ENCODE data around the gene SMAD3. TPM values are rescaled to one million over a fixed set of nuclear protein-coding genes. Genes with fewer than 3 reads are reported as not detected.

Gene SMAD3
- total and polyA plus RNA-seq, 2 of the 8 experiments (the other 6 are each of a cell fraction or from before 2014, with no cell fraction given) = 10.1 to 12.4 TPM

- peaks cover 2 to 9% (median 6%) of the 10 kb centered on the region in 4 experiments; a peak in 6 of 7 replicates for H3K4me1 ChIP-seq (replicated peaks in 1 of 4; ENCODE audit: control insufficient read depth in 3 of 4, insufficient read depth in 4 of 4, low read length in 3 of 4)
- no peaks in the 10 kb centered on the region for H3K79me2 ChIP-seq (ENCODE audit: control insufficient read depth in 1 of 2, insufficient read depth in 2 of 2, low read length in 2 of 2)
- H2BK20ac ChIP-seq (ENCODE audit: low read length) = peak overlapping the region; percentile 66; the same call in 1 of the 2 replicates
- no peak overlapping the region for H3K56ac ChIP-seq (replicated peaks; ENCODE audit: insufficient read length, low read depth, low read length)
- TF ChIP-seq FOSL1 (IDR thresholded peaks at IDR 0.05; ENCODE audit: insufficient read depth, low read depth, low read length) (no peak), TAF7 (optimal IDR thresholded peaks at IDR 0.05; ENCODE audit: borderline replicate concordance, low read depth, low read length) (no peak), EZH2 (IDR thresholded peaks at IDR 0.05; ENCODE audit: low read depth, low read length, severe bottlenecking) (no peak), RXRA (IDR thresholded peaks at IDR 0.05; ENCODE audit: insufficient read depth, low read depth, low read length) (no peak), SRF (IDR thresholded peaks at IDR 0.05; ENCODE audit: low read depth, low read length) (no peak), TAF1 (IDR thresholded peaks at IDR 0.05; ENCODE audit: low read depth, low read length) (no peak), CBX5 (IDR thresholded peaks at IDR 0.05; ENCODE audit: low read depth, low read length) (no peak), USF2 (IDR thresholded peaks at IDR 0.05; ENCODE audit: low read length) (no peak), GTF2F1 (IDR thresholded peaks at IDR 0.05; ENCODE audit: borderline replicate concordance, low read depth, low read length) (no peak), PHF8 (conservative IDR thresholded peaks at IDR 0.05; ENCODE audit: low read depth, low read length) (no peak), HDAC2 (IDR thresholded peaks at IDR 0.05; ENCODE audit: borderline replicate concordance in 1 of 2, low read depth in 2 of 2, low read length in 2 of 2) (no peak), YY1 (IDR thresholded peaks at IDR 0.05; ENCODE audit: low read depth, low read length) (no peak)
- H4K5ac ChIP-seq (ENCODE audit: insufficient read length, low read depth, low read length) = no peak overlapping the region
- no peaks in the 10 kb centered on the region for H3K9me3 ChIP-seq (ENCODE audit: insufficient read depth in 2 of 2, low read depth in 1 of 2, low read length in 1 of 2)
- ChIA-PET CTCF (ENCODE audit: partially characterized antibody) (interaction anchor here (0.6 to 1.9 kb wide), 4 partner anchors 22 to 116 kb away, joined by 3 to 4 read pairs (median 4); no protein-coding TSS in a partner anchor), POLR2A (ENCODE audit: partially characterized antibody) (interaction anchor here (1.2 to 4.1 kb wide), 4 partner anchors 7 to 46 kb away, joined by 3 to 18 read pairs (median 8); no protein-coding TSS in a partner anchor)
- 0 out of 2 replicates have a peak overlapping the region, but pooled peaks have one; percentile 75 for H2AK5ac ChIP-seq (ENCODE audit: low read depth, low read length)
- no peak overlapping the region for H3K14ac ChIP-seq (ENCODE audit: insufficient read length)
- FAIRE-seq (no peak), DNase-seq (ENCODE audit: low read depth in 1 of 2, low spot score in 2 of 2) (no peak)
- H3K27ac ChIP-seq (ENCODE audit: low read depth, low read length) = no peak overlapping the region
- no peaks in the 10 kb centered on the region for H3K79me1 ChIP-seq (ENCODE audit: low read depth, low read length)
- H3K9ac ChIP-seq (replicated peaks in 1 of 4; ENCODE audit: extremely low read depth in 1 of 4, low read depth in 3 of 4, low read length in 3 of 4) = no peak overlapping the region
- no peak overlapping the region for H3K23ac ChIP-seq (ENCODE audit: insufficient read length)
- H3K36me3 ChIP-seq (ENCODE audit: control insufficient read depth in 2 of 4, insufficient read depth in 4 of 4, low read length in 3 of 4) = no peaks in the 10 kb centered on the region
- H2BK5ac ChIP-seq (ENCODE audit: low read depth, low read length) = no peak overlapping the region
- H3K4ac ChIP-seq (replicated peaks; ENCODE audit: insufficient read length, low read depth, low read length) = no peak overlapping the region
- peak overlapping the region; percentile 96; the same call in 1 of the 2 replicates for H2BK15ac ChIP-seq (ENCODE audit: low read length)
- H3K23me2 ChIP-seq (ENCODE audit: low read depth, low read length) = no peaks in the 10 kb centered on the region
- H3K18ac ChIP-seq (ENCODE audit: extremely low read depth, low read length) = no peak overlapping the region
- H2AFZ ChIP-seq (ENCODE audit: low read length) = no peak overlapping the region
- 94% methylated on average over 10 of the region's 10 CpGs; no CpG with 5 or more reads in 1 of the 2 experiments for WGBS, 2 experiments (ENCODE audit: extremely low coverage in 1 of 2, insufficient coverage in 1 of 2, insufficient read length in 1 of 2, insufficient replicate concordance in 2 of 2, low coverage in 1 of 2, low lambda C conversion rate in 2 of 2, missing lambda C conversion rate in 1 of 2)
- no peaks in the 10 kb centered on the region for H4K20me1 ChIP-seq (replicated peaks in 1 of 2; ENCODE audit: control insufficient read depth in 1 of 2, insufficient read depth in 2 of 2, low read length in 2 of 2)
- H3K4me3 ChIP-seq (ENCODE audit: extremely low read depth in 1 of 4, insufficient read depth in 2 of 4, low read depth in 3 of 4, low read length in 4 of 4) = no peak overlapping the region
- no peak overlapping the region for H2BK120ac ChIP-seq (replicated peaks; ENCODE audit: low read depth, low read length)
- no peak overlapping the region for H3K4me2 ChIP-seq (ENCODE audit: insufficient read depth in 1 of 2, low read depth in 2 of 2, low read length in 2 of 2)
- 0 out of 2 replicates have a peak overlapping the region, but pooled peaks have one; percentile 96 for H2BK12ac ChIP-seq (ENCODE audit: low read depth, low read length)
- no peaks in the 10 kb centered on the region for H3K27me3 ChIP-seq (replicated peaks in 1 of 4; ENCODE audit: control insufficient read depth in 3 of 4, extremely low read depth in 1 of 4, insufficient read depth in 3 of 4, low read length in 3 of 4)
- H4K8ac ChIP-seq (ENCODE audit: extremely low read depth, insufficient read depth, low read length) = no peak overlapping the region
- peak overlapping the region; percentile 70 for H4K91ac ChIP-seq (replicated peaks; ENCODE audit: insufficient read length, low read length)
Measured at GRCh38 chr15:67018441-67018840, 47.0 kb upstream of the SMAD3 start.

Data from H1 (cell line).